CD8-positive, alpha-beta memory T cell (primary cell): ENCODE data around the gene KNG1. TPM values are rescaled to one million over a fixed set of nuclear protein-coding genes. Genes with fewer than 3 reads are reported as not detected.

Source experiments
- CTCF ChIA-PET: fragments of 350-600 bp; sonication (Branson Sonifier 250); formaldehyde crosslinking; loops from one replicate; lab custom pipeline; 2021; ENCODE audit warnings: antibody characterized with exemption; lab: Charles Lee
- POLR2A ChIA-PET: fragments of 350-600 bp; sonication (Branson Sonifier 250); formaldehyde crosslinking; loops from one replicate; lab custom pipeline; 2021; ENCODE audit warnings: antibody characterized with exemption; lab: Charles Lee
- DNase-seq, 5 donors: peaks; one replicate each; pipeline versions ENCODE4 v3.0.0 to v3.0.0-alpha.2; 2020 to 2022; ENCODE audit warnings: mixed read lengths in 1 of 5
- H3K27ac ChIP-seq: one replicate; pipeline ENCODE4 v1.7.0; 2013; ENCODE audit warnings: low read depth, mild to moderate bottlenecking, low read length, moderate library complexity
- H3K27me3 ChIP-seq: 2 replicates; pipeline ENCODE4 v1.7.0; 2013; ENCODE audit warnings: low read length, mild to moderate bottlenecking; ENCODE audit not compliant: insufficient read depth, poor library complexity, severe bottlenecking
- H3K36me3 ChIP-seq: 2 replicates; pipeline ENCODE4 v1.7.0; 2013; ENCODE audit warnings: mild to moderate bottlenecking, low read length, moderate library complexity; ENCODE audit not compliant: insufficient read depth
- H3K4me1 ChIP-seq: 2 replicates; pipeline ENCODE4 v1.7.0; 2013; ENCODE audit warnings: mild to moderate bottlenecking, low read length, moderate library complexity; ENCODE audit not compliant: insufficient read depth
- H3K4me3 ChIP-seq: 2 replicates; pipeline ENCODE4 v1.7.0; 2013; ENCODE audit warnings: mild to moderate bottlenecking, low read length
- H3K9me3 ChIP-seq: 2 replicates; pipeline ENCODE4 v1.7.0; 2013; ENCODE audit warnings: mild to moderate bottlenecking, low read length
- H3K27ac Mint-ChIP-seq, 8 donors: one replicate each; pipeline ENCODE4 v1.8.0; 2020 to 2021; ENCODE audit warnings: mixed read lengths in 8 of 8, mild to moderate bottlenecking in 6 of 8, inconsistent platforms in 3 of 8, moderate library complexity in 3 of 8
- H3K27me3 Mint-ChIP-seq, 2 donors: one replicate each; pipeline ENCODE4 v1.8.0; 2020 to 2021; ENCODE audit warnings: mixed read lengths in 2 of 2, mild to moderate bottlenecking in 1 of 2, moderate library complexity in 1 of 2
- H3K36me3 Mint-ChIP-seq, 3 donors: one replicate each; pipeline ENCODE4 v1.8.0; 2020 to 2021; ENCODE audit warnings: mixed read lengths in 3 of 3, inconsistent platforms in 1 of 3, mild to moderate bottlenecking in 1 of 3
- H3K4me1 Mint-ChIP-seq, 3 donors: one replicate each; pipeline ENCODE4 v1.8.0; 2020 to 2021; ENCODE audit warnings: mixed read lengths in 3 of 3, inconsistent platforms in 1 of 3, mild to moderate bottlenecking in 1 of 3
- H3K4me3 Mint-ChIP-seq, 7 donors: one replicate each; pipeline ENCODE4 v1.8.0; 2020 to 2021; ENCODE audit warnings: mixed read lengths in 7 of 7, mild to moderate bottlenecking in 6 of 7, moderate library complexity in 4 of 7, inconsistent platforms in 2 of 7
- H3K9me3 Mint-ChIP-seq, 5 donors: one replicate each; pipeline ENCODE4 v1.8.0; 2020 to 2022; ENCODE audit warnings: mixed read lengths in 5 of 5, mild to moderate bottlenecking in 3 of 5, moderate library complexity in 2 of 5, inconsistent platforms in 1 of 5
- polyA plus RNA-seq: library from polyadenylated mRNA; unstranded; fragments of 300-500 nt; fragmentation: Illumina TruSeq; gene quantifications from one replicate; pipeline ENCODE4 v1.2.3, GENCODE V29; 2021
- total RNA-seq, 2 experiments: library from RNA; stranded (reverse); gene quantifications; one replicate each; pipeline ENCODE4 v1.2.3, GENCODE V29; 2021

KNG1 gene
- total and polyA plus RNA-seq, 3 experiments from 2014 or later, result not detected

GRCh38 chr3:186789554-186790260 is 72.5 kb downstream of the KNG1 start:
- POLR2A ChIA-PET, result interaction anchor here (2.6 kb wide), 1 partner anchor 17 kb away, joined by 9 read pairs; the partner anchor contains the start of gene RFC4
- H3K4me1 Mint-ChIP-seq, result peaks cover 48 to 63% (median 59%) of the 10 kb centered on the region in 3 donors
- CTCF ChIA-PET, result interaction anchor here (0.9 to 1.5 kb wide), 4 partner anchors 8 to 173 kb away, joined by 3 to 4 read pairs (median 4); no protein-coding TSS in a partner anchor
- Histone ChIP-seq H3K27ac (no peak overlapping the region), H3K36me3 (peaks cover 60% of the 10 kb centered on the region), H3K4me3 (no peak overlapping the region), H3K27me3 (no peaks in the 10 kb centered on the region), H3K4me1 (peaks cover 42% of the 10 kb centered on the region), H3K9me3 (no peaks in the 10 kb centered on the region)
- no peaks in the 10 kb centered on the region for H3K9me3 Mint-ChIP-seq
- peaks cover 35 to 93% (median 50%) of the 10 kb centered on the region in 3 donors for H3K36me3 Mint-ChIP-seq
- peak overlapping the region; percentile 42 to 99 (median 74) for H3K27ac Mint-ChIP-seq
- no peaks in the 10 kb centered on the region for H3K27me3 Mint-ChIP-seq
- H3K4me3 Mint-ChIP-seq, result peak overlapping the region in 2 of 7 donors; percentile 22 to 37
- DNase-seq, result no peak

GRCh38 chr3:186790261-186790981 is 73.3 kb downstream of the KNG1 start:
- no peaks in the 10 kb centered on the region for H3K27me3 Mint-ChIP-seq
- H3K9me3 ChIP-seq, result no peaks in the 10 kb centered on the region
- H3K4me1 ChIP-seq, result peaks cover 35% of the 10 kb centered on the region
- H3K4me3 Mint-ChIP-seq, result peak overlapping the region in 1 of 7 donors; percentile 28
- H3K36me3 Mint-ChIP-seq, result peaks cover 27 to 89% (median 43%) of the 10 kb centered on the region in 3 donors
- H3K36me3 ChIP-seq, result peaks cover 53% of the 10 kb centered on the region
- ChIA-PET CTCF (interaction anchor here (0.9 to 1.5 kb wide), 3 partner anchors 18 to 174 kb away, joined by 3 to 4 read pairs (median 3); no protein-coding TSS in a partner anchor), POLR2A (interaction anchor here (2.6 kb wide), 1 partner anchor 16 kb away, joined by 9 read pairs; the partner anchor contains the start of gene RFC4)
- H3K27me3 ChIP-seq, result no peaks in the 10 kb centered on the region
- H3K27ac Mint-ChIP-seq, result peak overlapping the region in 7 of 8 donors; percentile 37 to 97 (median 76)
- peaks cover 42 to 56% (median 52%) of the 10 kb centered on the region in 3 donors for H3K4me1 Mint-ChIP-seq
- H3K27ac ChIP-seq, result no peak overlapping the region
- DNase-seq, result no peak
- H3K4me3 ChIP-seq, result no peak overlapping the region
- no peaks in the 10 kb centered on the region for H3K9me3 Mint-ChIP-seq

Other genes with a start within 250 kb of the KNG1 start
- gene CRYGS, start 173.0 kb upstream of the KNG1 start, total RNA-seq, result 1 to 10 TPM; 2.7 to 3.0 TPM
- gene CRYGS, start 173.0 kb upstream of the KNG1 start, polyA plus RNA-seq, result not detected
- gene TBCCD1, start 150.0 kb upstream of the KNG1 start, total RNA-seq, result 10 to 100 TPM; 17.6 to 18.3 TPM
- gene TBCCD1, start 150.0 kb upstream of the KNG1 start, polyA plus RNA-seq, result 26.0 TPM
- 10 to 100 TPM; 62.7 to 65.6 TPM for gene DNAJB11, start 146.6 kb upstream of the KNG1 start, total RNA-seq
- gene DNAJB11, start 146.6 kb upstream of the KNG1 start, polyA plus RNA-seq, result 48.9 TPM
- not detected for gene AHSG, start 104.3 kb upstream of the KNG1 start, total RNA-seq
- gene AHSG, start 104.3 kb upstream of the KNG1 start, polyA plus RNA-seq, result not detected
- gene FETUB, start 77.0 kb upstream of the KNG1 start, total RNA-seq, result not detected
- gene FETUB, start 77.0 kb upstream of the KNG1 start, polyA plus RNA-seq, result not detected
- not detected for gene HRG, start 51.3 kb upstream of the KNG1 start, total RNA-seq
- not detected for gene HRG, start 51.3 kb upstream of the KNG1 start, polyA plus RNA-seq
- 100 to 1,000 TPM; 563 to 564 TPM for gene EIF4A2, start 66.2 kb downstream of the KNG1 start, total RNA-seq
- gene EIF4A2, start 66.2 kb downstream of the KNG1 start, polyA plus RNA-seq, result 211 TPM
- gene RFC4, start 89.1 kb downstream of the KNG1 start, total RNA-seq, result 100 to 1,000 TPM; 106 to 110 TPM
- 23.9 TPM for gene RFC4, start 89.1 kb downstream of the KNG1 start, polyA plus RNA-seq
- not detected for gene ADIPOQ, start 125.4 kb downstream of the KNG1 start, total RNA-seq
- not detected for gene ADIPOQ, start 125.4 kb downstream of the KNG1 start, polyA plus RNA-seq
- gene ST6GAL1, start 213.2 kb downstream of the KNG1 start, total RNA-seq, result 100 to 1,000 TPM in 1 of 2 experiments, 10 to 100 TPM in 1; 96.8 to 108 TPM
- 139 TPM for gene ST6GAL1, start 213.2 kb downstream of the KNG1 start, polyA plus RNA-seq